AG09309 (cell line): ENCODE measurements around the gene NDRG2.

ENCODE experiments used
- DNase-seq: peaks from one replicate; pipeline ENCODE4 v3.0.0-alpha.2; 2010; ENCODE audit warnings: low read depth
- H3K4me3 ChIP-seq: 2 replicates; pipeline ENCODE4 v1.5.1; 2011; ENCODE audit warnings: mild to moderate bottlenecking, low read depth, low read length, moderate library complexity; ENCODE audit not compliant: control insufficient read depth
- TF ChIP-seq, protein P1 (sequence below): IDR thresholded peaks from 2 replicates; pipeline ENCODE4 v1.5.1; 2011; ENCODE audit warnings: mild to moderate bottlenecking, low read depth, low read length, inconsistent platforms; ENCODE audit not compliant: insufficient read depth, control insufficient read depth; ENCODE audit errors: missing control alignments

Gene NDRG2

DNA sequence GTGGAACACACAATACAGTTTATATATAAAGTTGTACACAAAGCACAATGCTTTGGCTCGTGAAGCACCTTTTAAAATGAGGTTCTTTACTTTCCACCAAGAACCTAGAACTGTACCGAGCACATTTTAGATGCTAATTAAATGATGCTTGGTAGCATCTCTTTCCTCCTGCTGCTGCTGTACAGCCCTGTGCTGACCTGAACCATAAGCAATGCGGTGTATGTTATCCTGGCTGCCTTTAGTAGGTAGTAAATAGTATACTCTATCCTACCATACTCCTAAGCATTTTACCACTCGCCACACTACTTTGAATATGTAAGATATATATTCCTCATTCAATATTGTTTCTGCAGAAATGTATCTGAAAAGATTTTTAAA is 29.9 kb upstream of the NDRG2 start:
- TF ChIP-seq, protein P1, sequence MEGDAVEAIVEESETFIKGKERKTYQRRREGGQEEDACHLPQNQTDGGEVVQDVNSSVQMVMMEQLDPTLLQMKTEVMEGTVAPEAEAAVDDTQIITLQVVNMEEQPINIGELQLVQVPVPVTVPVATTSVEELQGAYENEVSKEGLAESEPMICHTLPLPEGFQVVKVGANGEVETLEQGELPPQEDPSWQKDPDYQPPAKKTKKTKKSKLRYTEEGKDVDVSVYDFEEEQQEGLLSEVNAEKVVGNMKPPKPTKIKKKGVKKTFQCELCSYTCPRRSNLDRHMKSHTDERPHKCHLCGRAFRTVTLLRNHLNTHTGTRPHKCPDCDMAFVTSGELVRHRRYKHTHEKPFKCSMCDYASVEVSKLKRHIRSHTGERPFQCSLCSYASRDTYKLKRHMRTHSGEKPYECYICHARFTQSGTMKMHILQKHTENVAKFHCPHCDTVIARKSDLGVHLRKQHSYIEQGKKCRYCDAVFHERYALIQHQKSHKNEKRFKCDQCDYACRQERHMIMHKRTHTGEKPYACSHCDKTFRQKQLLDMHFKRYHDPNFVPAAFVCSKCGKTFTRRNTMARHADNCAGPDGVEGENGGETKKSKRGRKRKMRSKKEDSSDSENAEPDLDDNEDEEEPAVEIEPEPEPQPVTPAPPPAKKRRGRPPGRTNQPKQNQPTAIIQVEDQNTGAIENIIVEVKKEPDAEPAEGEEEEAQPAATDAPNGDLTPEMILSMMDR, result no peak
- DNase-seq, result no peak
- no peak overlapping the region for H3K4me3 ChIP-seq

DNA sequence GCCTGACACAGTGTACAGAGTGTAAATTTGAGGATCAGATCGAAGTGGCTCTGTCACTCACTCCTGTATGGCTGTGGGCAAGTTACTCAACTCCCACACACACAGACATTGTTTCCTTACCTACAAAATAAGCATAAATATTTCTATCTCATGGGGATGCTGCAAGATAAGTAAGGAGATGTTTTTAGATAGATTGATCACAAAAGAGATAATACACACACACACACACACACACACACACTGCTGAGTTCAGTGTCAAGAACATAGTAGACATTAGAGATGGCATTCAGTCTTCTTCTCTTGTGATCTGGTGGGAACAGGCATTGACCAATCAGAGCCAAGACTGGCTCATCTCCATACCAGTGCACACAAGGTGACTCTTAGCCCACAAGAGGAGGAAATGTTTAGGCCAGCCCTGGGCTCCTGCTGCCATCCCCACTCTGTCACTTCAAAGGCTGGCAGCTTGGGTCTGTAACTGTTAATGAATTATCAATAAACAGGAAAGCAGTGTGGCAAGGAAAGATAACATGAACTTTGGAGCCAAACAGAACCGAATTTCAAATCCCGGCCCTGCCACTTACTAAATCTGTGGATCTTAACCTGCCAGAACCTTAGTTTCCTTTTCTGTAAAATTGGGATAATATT is 29.4 kb upstream of the NDRG2 start:
- DNase-seq, result no peak
- no peak overlapping the region for H3K4me3 ChIP-seq
- TF ChIP-seq, protein P1, result no peak

DNA sequence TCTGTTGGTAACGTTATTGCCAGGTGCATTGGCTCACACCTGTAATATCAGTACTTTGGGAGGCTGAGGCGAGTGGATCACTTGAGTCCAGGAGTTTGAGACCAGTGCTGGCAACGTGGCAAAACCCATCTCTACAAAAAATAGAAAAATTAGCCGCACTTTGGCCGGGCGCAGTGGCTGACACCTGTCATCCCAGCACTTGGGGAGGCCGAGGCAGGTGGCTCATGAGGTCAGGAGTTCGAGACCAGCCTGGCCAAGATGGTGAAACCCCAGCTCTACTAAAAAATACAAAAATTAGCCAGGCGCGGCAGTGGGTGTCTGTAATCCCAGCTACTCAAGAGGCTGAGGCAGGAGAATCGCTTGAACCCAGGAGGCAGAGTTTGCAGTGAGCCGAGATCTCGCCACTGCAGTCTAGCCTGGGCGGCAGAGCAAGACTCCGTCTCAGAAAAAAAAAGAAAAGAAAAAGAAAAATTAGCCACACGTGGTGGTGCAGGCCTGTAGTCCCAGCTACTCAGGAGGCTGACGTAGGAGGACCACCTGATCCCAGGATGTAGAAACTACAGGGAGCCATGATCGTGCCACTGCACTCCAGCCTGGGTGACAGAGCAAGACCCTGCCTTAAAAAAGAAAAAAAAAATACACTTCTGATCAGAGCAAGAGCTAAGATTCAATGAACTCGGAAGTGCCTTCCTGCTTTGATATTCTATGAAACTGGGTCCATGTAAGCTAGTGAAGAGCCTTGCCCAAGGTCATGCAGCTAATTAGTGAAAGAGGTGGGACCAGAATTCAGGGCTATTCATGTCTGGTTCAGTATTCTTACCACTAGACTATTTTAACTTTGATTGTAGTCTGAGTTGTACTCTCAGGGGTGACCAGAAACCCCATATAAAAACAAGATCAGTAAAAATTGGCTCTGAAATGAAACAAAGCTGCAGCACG is 28.6 kb upstream of the NDRG2 start:
- no peak for DNase-seq
- TF ChIP-seq, protein P1, result no peak
- no peak overlapping the region for H3K4me3 ChIP-seq

DNA sequence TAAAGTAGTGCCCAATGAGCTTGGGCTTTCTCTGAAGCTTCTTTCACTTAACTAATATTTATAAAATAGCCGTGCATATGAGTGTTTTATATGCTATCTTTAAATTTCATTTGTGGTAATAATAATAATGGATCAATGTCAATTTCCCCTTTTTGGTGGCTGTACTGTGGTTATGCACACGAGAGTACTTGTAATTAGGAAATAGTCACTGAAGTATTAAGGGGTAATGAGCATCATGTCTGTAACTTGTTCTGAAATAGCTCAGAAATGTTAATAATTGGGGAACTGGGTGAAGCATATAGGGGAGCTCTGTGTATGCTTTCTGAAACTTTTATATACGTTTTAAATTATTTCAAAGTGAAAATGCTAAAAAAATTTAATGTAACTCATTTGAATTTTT is 25.7 kb upstream of the NDRG2 start:
- DNase-seq, result no peak
- TF ChIP-seq, protein P1, result no peak
- H3K4me3 ChIP-seq, result no peak overlapping the region

DNA sequence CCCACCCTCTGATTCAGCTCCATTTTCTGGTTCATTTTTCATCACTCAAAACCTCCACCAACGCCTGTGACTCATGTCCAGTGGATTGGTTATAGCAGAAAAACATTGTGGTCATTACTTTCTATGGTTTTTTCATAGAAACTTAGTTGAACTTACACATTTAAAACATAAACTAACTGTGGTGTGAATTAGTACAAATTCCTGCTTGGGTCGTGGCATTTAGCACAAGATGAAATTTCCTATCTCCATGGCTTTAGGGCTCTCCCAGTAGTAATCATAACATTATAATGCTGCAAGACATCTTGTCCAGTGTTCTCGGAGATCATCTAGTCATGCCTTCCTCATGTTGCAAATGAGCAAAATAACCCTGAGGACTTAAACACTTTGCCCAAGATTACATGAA is 24.4 kb upstream of the NDRG2 start:
- H3K4me3 ChIP-seq, result no peak overlapping the region
- DNase-seq, result no peak
- TF ChIP-seq, protein P1, result no peak

DNA sequence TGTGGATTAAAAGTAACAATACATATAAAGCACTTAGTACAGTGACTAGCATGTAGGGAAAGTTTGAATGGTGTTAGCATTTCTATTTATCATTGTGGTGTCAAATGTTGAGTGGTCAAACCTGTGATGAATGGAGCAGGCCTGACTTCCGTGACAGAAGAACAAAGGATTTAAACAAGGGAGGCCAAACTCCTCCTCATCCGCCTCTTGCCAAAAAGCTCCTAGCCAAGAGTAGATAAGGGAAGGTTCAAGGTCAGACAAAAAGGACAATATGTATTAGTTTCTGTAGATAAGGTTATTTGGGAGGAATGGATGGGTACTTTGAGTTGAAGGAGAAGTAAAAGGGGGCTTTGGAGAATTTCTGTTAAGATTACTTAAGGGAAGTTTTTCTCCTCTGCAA is 23.8 kb upstream of the NDRG2 start:
- TF ChIP-seq, protein P1, result no peak
- DNase-seq, result no peak
- no peak overlapping the region for H3K4me3 ChIP-seq
